Myometrial cell (primary cell): Measurements from ENCODE around the gene AGPS. TPM values are rescaled to one million over a fixed set of nuclear protein-coding genes. Genes with fewer than 3 reads are reported as not detected.

Source experiments
- total RNA-seq: library from RNA; depleted of rRNA; stranded (reverse); fragments of >200 nt; gene quantifications from 2 replicates; pipeline ENCODE4 v1.2.3, GENCODE V29; 2015

Gene AGPS
- 20.0 and 36.6 TPM in 2 replicates for total RNA-seq

GRCh38 chr2:177392373-177393202, at the start of gene AGPS:
Gene AGPS, plus strand, starts transcription at chr2:177392773. Its CDS starts 17 bp downstream, at chr2:177392790.

Other genes starting within 250 kb of the AGPS start
- gene HNRNPA3, start 180.0 kb upstream of the AGPS start, total RNA-seq, result 19.0 and 26.2 TPM in 2 replicates
- gene NFE2L2, start 128.0 kb upstream of the AGPS start, total RNA-seq, result 36.9 and 48.0 TPM in 2 replicates